Panc1 (cell line): ENCODE results near the gene DRG1.

Source experiments
- POLR2AphosphoS5 ChIP-seq: IDR thresholded peaks from 2 replicates; pipeline ENCODE4 v1.6.1; 2012; ENCODE audit warnings: mild to moderate bottlenecking, low read depth, low read length, moderate library complexity
- TF ChIP-seq, protein P1 (sequence below): fragments of 450-650 bp; IDR thresholded peaks from 2 replicates; pipeline ENCODE4 v1.5.1; 2017; ENCODE audit warnings: mild to moderate bottlenecking

DNA sequence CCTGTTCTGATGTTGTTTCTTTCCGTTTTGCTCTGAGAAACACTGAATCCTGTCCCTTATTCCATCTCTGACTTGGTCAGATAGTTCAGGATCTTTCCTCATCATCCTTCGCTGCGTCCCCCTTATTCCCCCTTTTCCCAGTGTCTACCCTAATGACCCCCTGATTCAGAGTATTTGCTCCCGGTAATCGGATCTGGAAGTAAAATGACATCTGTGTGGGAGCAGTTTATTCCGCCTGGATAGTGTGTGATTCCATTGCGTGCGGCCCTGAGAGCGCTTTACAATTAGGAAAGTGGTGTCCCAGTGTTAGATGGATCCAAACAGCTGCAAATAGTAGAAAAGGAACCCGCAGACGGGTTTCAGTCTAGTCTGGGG is 606 bp downstream of the DRG1 start:
- TF ChIP-seq, protein P1, sequence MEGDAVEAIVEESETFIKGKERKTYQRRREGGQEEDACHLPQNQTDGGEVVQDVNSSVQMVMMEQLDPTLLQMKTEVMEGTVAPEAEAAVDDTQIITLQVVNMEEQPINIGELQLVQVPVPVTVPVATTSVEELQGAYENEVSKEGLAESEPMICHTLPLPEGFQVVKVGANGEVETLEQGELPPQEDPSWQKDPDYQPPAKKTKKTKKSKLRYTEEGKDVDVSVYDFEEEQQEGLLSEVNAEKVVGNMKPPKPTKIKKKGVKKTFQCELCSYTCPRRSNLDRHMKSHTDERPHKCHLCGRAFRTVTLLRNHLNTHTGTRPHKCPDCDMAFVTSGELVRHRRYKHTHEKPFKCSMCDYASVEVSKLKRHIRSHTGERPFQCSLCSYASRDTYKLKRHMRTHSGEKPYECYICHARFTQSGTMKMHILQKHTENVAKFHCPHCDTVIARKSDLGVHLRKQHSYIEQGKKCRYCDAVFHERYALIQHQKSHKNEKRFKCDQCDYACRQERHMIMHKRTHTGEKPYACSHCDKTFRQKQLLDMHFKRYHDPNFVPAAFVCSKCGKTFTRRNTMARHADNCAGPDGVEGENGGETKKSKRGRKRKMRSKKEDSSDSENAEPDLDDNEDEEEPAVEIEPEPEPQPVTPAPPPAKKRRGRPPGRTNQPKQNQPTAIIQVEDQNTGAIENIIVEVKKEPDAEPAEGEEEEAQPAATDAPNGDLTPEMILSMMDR = no peak
- TF ChIP-seq POLR2AphosphoS5 = no peak
